H4 (cell line): Measurements from ENCODE around the gene LYZL2. TPM values are rescaled to one million over a fixed set of nuclear protein-coding genes. Genes with fewer than 3 reads are reported as not detected.
"Not testable (repeated sequence)": the region's sequence is repeated elsewhere in the genome, so short reads cannot be mapped to it uniquely, and the experiment has no call there.

ENCODE experiments used
- DNase-seq: peaks from one replicate; pipeline ENCODE4 v3.0.0-alpha.2; 2015; ENCODE audit warnings: low spot score
- total RNA-seq: library from RNA; depleted of rRNA; stranded (reverse); fragments of >200 nt; shearing (Covaris generic); gene quantifications from 2 replicates; pipeline ENCODE4 v1.2.3, GENCODE V29; 2014; rRNA removed

LYZL2 gene
- not detected in 2 replicates for total RNA-seq

GRCh38 chr10:30629653-30630052, at the start of gene LYZL2:
TSS of gene LYZL2 (minus strand) at chr10:30629753. CDS start at chr10:30626915, 2,838 bp downstream.
- no peak for DNase-seq

GRCh38 chr10:30677616-30678015, 48.1 kb upstream of the LYZL2 start:
- DNase-seq: not testable (repeated sequence)

- DNase-seq: not testable (repeated sequence)
Measured at GRCh38 chr10:30677146-30677545, 47.6 kb upstream of the LYZL2 start.

- no peak for DNase-seq
Measured at GRCh38 chr10:30675791-30676718, 46.5 kb upstream of the LYZL2 start.

- no peak for DNase-seq
Measured at GRCh38 chr10:30674796-30675195, 45.2 kb upstream of the LYZL2 start.

GRCh38 chr10:30673262-30673661, 43.7 kb upstream of the LYZL2 start:
- DNase-seq: not testable (repeated sequence)

GRCh38 chr10:30672338-30672737, 42.8 kb upstream of the LYZL2 start:
- not testable (repeated sequence) for DNase-seq

GRCh38 chr10:30671026-30671616, 41.6 kb upstream of the LYZL2 start:
- peak; percentile 42 for DNase-seq

GRCh38 chr10:30667982-30668381, 38.4 kb upstream of the LYZL2 start:
- not testable (repeated sequence) for DNase-seq

- DNase-seq: not testable (repeated sequence)
Measured at GRCh38 chr10:30663403-30663802, 33.9 kb upstream of the LYZL2 start.

- no peak for DNase-seq
Measured at GRCh38 chr10:30662814-30663213, 33.3 kb upstream of the LYZL2 start.

GRCh38 chr10:30660314-30660713, 30.8 kb upstream of the LYZL2 start:
- not testable (repeated sequence) for DNase-seq

- no peak for DNase-seq
Measured at GRCh38 chr10:30656233-30656632, 26.7 kb upstream of the LYZL2 start.

GRCh38 chr10:30655001-30655400, 25.4 kb upstream of the LYZL2 start:
- DNase-seq: not testable (repeated sequence)

GRCh38 chr10:30651470-30652397, 22.2 kb upstream of the LYZL2 start:
- not testable (repeated sequence) for DNase-seq

- DNase-seq: no peak
Measured at GRCh38 chr10:30647089-30647488, 17.5 kb upstream of the LYZL2 start.

- DNase-seq: peak; percentile 6
Measured at GRCh38 chr10:30645340-30645827, 15.8 kb upstream of the LYZL2 start.

GRCh38 chr10:30644408-30644861, 14.9 kb upstream of the LYZL2 start:
- DNase-seq: peak; percentile 34

- not testable (repeated sequence) for DNase-seq
Measured at GRCh38 chr10:30643557-30644199, 14.1 kb upstream of the LYZL2 start.

- not testable (repeated sequence) for DNase-seq
Measured at GRCh38 chr10:30642856-30643255, 13.3 kb upstream of the LYZL2 start.
